GM12878 (cell line): ENCODE results near the gene MAGI2. TPM values are rescaled to one million over a fixed set of nuclear protein-coding genes. Genes with fewer than 3 reads are reported as not detected.

Source experiments
- ETV6 ChIP-seq, 2 experiments: fragments of 450-650 bp in 1 of 2; IDR thresholded peaks in 1 of 2; conservative IDR thresholded peaks in 1 of 2; 2 replicates each; pipeline ENCODE4 v1.6.1; 2014; ENCODE audit warnings: antibody characterized with exemption in 1 of 2, borderline replicate concordance in 1 of 2, low read depth in 1 of 2, mild to moderate bottlenecking in 1 of 2, moderate library complexity in 1 of 2
- FOXK2 ChIP-seq: fragments of 450-650 bp; IDR thresholded peaks from 2 replicates; pipeline ENCODE4 v1.6.1; 2017; ENCODE audit warnings: mild to moderate bottlenecking, moderate library complexity
- IKZF1 ChIP-seq: fragments of 450-650 bp; conservative IDR thresholded peaks from 2 replicates; pipeline ENCODE4 v1.6.1; 2017; ENCODE audit warnings: antibody characterized with exemption, mild to moderate bottlenecking
- POLR2AphosphoS5 ChIP-seq: IDR thresholded peaks from 2 replicates; pipeline ENCODE4 v1.6.1; 2011; ENCODE audit warnings: mild to moderate bottlenecking, low read length, inconsistent platforms
- SP1 ChIP-seq: IDR thresholded peaks from one replicate; pipeline ENCODE4 v1.6.1; 2011; ENCODE audit warnings: low read depth, low read length
- polyA plus RNA-seq, 11 experiments: library from polyadenylated mRNA; depleted of rRNA in 4 of 11; unstranded in 6 of 11; stranded (reverse) in 5 of 11; fragments of >200 nt; fragmentation: Nextera tagmentation in 4 of 11; fragmentation: Illumina TruSeq in 1 of 11; extraction: Ambion mirVana in 4 of 11; extraction: Trizol in 1 of 11; gene quantifications; 1 replicate in 1 of 11; 2 replicates in 10 of 11; pipeline versions ENCODE4 v1.2.1 to v1.2.3, GENCODE V29; 2011 to 2016; ENCODE audit warnings: inconsistent platforms in 2 of 11, missing spikeins in 2 of 11, low read depth in 1 of 11
- total RNA-seq, 4 experiments: library from RNA; depleted of rRNA in 3 of 4; stranded (reverse); fragments of >200 nt in 3 of 4; fragmentation: Illumina TruSeq in 1 of 4; extraction: Trizol in 1 of 4; gene quantifications; 2 replicates each; pipeline versions ENCODE4 v1.2.1 to v1.2.3, GENCODE V29; 2013 to 2021
- TF ChIP-seq, protein P1 (sequence below): fragments of 450-650 bp; formaldehyde crosslinking; IDR thresholded peaks from 2 replicates; pipeline ENCODE4 v1.4.0; 2022; ENCODE audit warnings: mild to moderate bottlenecking, moderate library complexity
- TF ChIP-seq, protein P2 (sequence below): fragments of 450-650 bp; IDR thresholded peaks from 2 replicates; pipeline ENCODE4 v1.6.1; 2018; ENCODE audit warnings: mild to moderate bottlenecking, low read depth, moderate library complexity; ENCODE audit not compliant: partially characterized antibody

Gene MAGI2
- total and polyA plus RNA-seq, 10 of the 15 experiments (the other 5 are each of a cell fraction or from before 2014, with no cell fraction given), result 0.01 to 0.31 (median 0.05) TPM; not detected in 2

DNA sequence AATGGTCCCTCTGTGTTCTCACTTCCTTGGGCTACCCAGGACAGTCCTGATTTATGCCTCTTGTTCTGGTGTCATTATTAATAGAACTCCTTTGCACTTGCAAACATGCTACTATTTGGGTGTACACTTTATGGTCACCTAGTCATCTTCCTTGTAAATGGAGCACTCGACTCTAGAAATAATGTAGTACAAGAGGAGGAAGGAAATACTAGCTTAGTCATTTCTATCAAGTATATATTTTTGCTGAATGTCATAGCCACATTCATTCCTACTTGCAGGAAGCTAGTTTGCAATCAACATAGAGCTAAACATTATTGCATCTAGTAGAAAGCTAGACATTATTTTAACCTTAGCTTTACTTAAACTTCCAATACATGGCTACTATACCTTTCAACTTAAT is 335.3 kb downstream of the MAGI2 start (continued):
- TF ChIP-seq, protein P1, sequence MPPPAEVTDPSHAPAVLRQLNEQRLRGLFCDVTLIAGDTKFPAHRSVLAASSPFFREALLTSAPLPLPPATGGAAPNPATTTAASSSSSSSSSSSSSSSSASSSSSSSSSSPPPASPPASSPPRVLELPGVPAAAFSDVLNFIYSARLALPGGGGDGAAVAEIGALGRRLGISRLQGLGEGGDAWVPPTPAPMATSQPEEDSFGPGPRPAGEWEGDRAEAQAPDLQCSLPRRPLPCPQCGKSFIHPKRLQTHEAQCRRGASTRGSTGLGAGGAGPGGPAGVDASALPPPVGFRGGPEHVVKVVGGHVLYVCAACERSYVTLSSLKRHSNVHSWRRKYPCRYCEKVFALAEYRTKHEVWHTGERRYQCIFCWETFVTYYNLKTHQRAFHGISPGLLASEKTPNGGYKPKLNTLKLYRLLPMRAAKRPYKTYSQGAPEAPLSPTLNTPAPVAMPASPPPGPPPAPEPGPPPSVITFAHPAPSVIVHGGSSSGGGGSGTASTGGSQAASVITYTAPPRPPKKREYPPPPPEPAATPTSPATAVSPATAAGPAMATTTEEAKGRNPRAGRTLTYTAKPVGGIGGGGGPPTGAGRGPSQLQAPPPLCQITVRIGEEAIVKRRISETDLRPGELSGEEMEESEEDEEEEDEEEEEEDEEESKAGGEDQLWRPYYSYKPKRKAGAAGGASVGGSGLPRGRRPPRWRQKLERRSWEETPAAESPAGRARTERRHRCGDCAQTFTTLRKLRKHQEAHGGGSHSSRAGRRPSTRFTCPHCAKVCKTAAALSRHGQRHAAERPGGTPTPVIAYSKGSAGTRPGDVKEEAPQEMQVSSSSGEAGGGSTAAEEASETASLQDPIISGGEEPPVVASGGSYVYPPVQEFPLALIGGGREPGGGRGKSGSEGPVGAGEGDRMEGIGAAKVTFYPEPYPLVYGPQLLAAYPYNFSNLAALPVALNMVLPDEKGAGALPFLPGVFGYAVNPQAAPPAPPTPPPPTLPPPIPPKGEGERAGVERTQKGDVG (CRISPR knock-in tag), result no peak
- no peak for TF ChIP-seq FOXK2
- TF ChIP-seq, protein P2, sequence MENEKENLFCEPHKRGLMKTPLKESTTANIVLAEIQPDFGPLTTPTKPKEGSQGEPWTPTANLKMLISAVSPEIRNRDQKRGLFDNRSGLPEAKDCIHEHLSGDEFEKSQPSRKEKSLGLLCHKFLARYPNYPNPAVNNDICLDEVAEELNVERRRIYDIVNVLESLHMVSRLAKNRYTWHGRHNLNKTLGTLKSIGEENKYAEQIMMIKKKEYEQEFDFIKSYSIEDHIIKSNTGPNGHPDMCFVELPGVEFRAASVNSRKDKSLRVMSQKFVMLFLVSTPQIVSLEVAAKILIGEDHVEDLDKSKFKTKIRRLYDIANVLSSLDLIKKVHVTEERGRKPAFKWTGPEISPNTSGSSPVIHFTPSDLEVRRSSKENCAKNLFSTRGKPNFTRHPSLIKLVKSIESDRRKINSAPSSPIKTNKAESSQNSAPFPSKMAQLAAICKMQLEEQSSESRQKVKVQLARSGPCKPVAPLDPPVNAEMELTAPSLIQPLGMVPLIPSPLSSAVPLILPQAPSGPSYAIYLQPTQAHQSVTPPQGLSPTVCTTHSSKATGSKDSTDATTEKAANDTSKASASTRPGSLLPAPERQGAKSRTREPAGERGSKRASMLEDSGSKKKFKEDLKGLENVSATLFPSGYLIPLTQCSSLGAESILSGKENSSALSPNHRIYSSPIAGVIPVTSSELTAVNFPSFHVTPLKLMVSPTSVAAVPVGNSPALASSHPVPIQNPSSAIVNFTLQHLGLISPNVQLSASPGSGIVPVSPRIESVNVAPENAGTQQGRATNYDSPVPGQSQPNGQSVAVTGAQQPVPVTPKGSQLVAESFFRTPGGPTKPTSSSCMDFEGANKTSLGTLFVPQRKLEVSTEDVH, result no peak
- TF ChIP-seq POLR2AphosphoS5, result no peak
- TF ChIP-seq SP1, result no peak
- TF ChIP-seq ETV6 (conservative IDR thresholded peaks at IDR 0.05 in 1 of 2, IDR thresholded peaks at IDR 0.05 in 1 of 2; ENCODE audit: borderline replicate concordance in 1 of 2, low read depth in 1 of 2), result no peak
- TF ChIP-seq IKZF1, result no peak
- TF ChIP-seq, all 136 proteins: peak for 0
